ENCODE data around the gene QSOX1. TPM values are rescaled to one million over a fixed set of nuclear protein-coding genes. Genes with fewer than 3 reads are reported as not detected.

Gene QSOX1
- total and polyA plus RNA-seq, 2 of the 4 experiments (the other 2 are of a cell fraction) = 102 to 791 TPM

DNA sequence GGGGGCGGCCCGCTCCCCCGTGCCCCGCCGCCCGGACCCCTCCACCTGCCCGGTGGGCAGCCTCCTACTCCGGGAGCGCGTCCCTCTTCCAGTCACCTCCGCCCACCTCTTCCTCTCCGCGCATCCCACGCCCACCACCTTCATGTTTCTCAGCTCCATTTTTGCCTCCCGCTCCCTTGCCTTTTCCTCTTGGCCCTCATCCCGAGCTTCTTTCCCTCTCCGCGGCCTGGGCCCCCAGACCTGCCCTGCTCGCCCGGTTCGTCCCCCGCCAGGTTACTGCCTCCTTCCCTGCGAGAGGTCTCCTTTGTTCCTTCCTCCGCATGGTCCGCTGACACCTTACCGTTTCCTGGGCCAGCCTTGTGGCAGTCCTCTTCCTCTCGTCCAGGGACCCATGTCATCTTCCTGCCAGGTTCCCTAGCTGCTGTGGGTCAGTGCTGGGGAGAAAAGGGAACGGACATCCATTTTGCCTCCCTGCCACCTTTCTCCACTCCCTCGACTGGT lies 563 bp downstream of the QSOX1 start:
- no peaks in the 10 kb centered on the region for H3K9me3 ChIP-seq (ENCODE audit: control insufficient read depth, insufficient read depth, low read length)
- no peak for DNase-seq
- peaks cover 35% of the 10 kb centered on the region for H3K36me3 ChIP-seq (ENCODE audit: control insufficient read depth, insufficient read depth, low read length)
- H3K27ac ChIP-seq (ENCODE audit: insufficient read depth, low read length) = peak overlapping the region; percentile 99
- peak overlapping the region; percentile 98 for H3K23ac ChIP-seq (ENCODE audit: low read depth, low read length)
- H2AFZ ChIP-seq (replicated peaks; ENCODE audit: low read length, poor library complexity) = peak overlapping the region; percentile 85
- peaks cover 54% of the 10 kb centered on the region for H4K20me1 ChIP-seq (ENCODE audit: insufficient read depth, low read length)
- 1% methylated on average over 20 of the region's 29 CpGs; no CpG with 5 or more reads in 1 of the 2 experiments for WGBS, 2 experiments (ENCODE audit: extremely low coverage in 2 of 2, insufficient read length in 1 of 2)
- H4K5ac ChIP-seq (ENCODE audit: low read depth, low read length) = peak overlapping the region; percentile 88
- peak overlapping the region; percentile 85 for H2AK5ac ChIP-seq (ENCODE audit: low read depth, low read length)
- peak overlapping the region; percentile 99 for H3K9ac ChIP-seq (ENCODE audit: low read depth, low read length)
- in situ Hi-C loops (cut with MboI; ENCODE audit: low sequenced_read_pairs) (loop anchor here (5.0 to 25.0 kb wide), 2 partner anchors 63 to 443 kb away; no protein-coding TSS in a partner anchor), intact Hi-C loops (cut with micrococcal nuclease) (loop anchor here (5.0 to 10.0 kb wide), 3 partner anchors 73 to 450 kb away; partner anchors contain the start of gene TOR1AIP1), dilution Hi-C loops (cut with HindIII; ENCODE audit: low sequenced_read_pairs, unreplicated experiment) (loop anchor here (25.0 kb wide), 1 partner anchor 118 kb away; no protein-coding TSS in a partner anchor)
- peaks cover 35% of the 10 kb centered on the region for H3K4me1 ChIP-seq (ENCODE audit: control insufficient read depth, insufficient read depth, low read length)
- peaks cover 47% of the 10 kb centered on the region for H3K9me1 ChIP-seq (ENCODE audit: insufficient read depth, low read length)
- no TSS peak for BruUV-seq (replicated peaks)
- H2BK120ac ChIP-seq (ENCODE audit: low read depth, low read length) = peak overlapping the region; percentile 82
- ChIA-PET CTCF (interaction anchor here (0.9 kb wide), 1 partner anchor 76 kb away, joined by 4 read pairs; no protein-coding TSS in a partner anchor), POLR2A (ENCODE audit: unreplicated experiment) (interaction anchor here (0.5 to 1.6 kb wide), 4 partner anchors 10 to 57 kb away, joined by 3 to 6 read pairs (median 4); no protein-coding TSS in a partner anchor)
- H3K4ac ChIP-seq (ENCODE audit: low read depth, low read length) = peak overlapping the region; percentile 92
- peak overlapping the region; percentile 95 for H3K56ac ChIP-seq (ENCODE audit: extremely low read depth, insufficient read depth, low read length)
- H2BK5ac ChIP-seq (ENCODE audit: low read depth, low read length, poor library complexity, severe bottlenecking) = peak overlapping the region; percentile 92
- no peaks in the 10 kb centered on the region for H3K27me3 ChIP-seq (ENCODE audit: control insufficient read depth, insufficient read depth, low read length)
- H2BK15ac ChIP-seq (ENCODE audit: low read depth, low read length) = peak overlapping the region; percentile 48; the same call in 2 of the 3 replicates
- H4K8ac ChIP-seq (ENCODE audit: low read depth in 2 of 2, low read length in 2 of 2) = peak overlapping the region; percentile 15 to 76; a peak in 3 of 4 replicates
- peak overlapping the region; percentile 94 for H3K18ac ChIP-seq (ENCODE audit: low read depth, low read length)
- H2AK9ac ChIP-seq (replicated peaks; ENCODE audit: low read depth, low read length, poor library complexity) = peak overlapping the region; percentile 95
- H3K79me1 ChIP-seq (ENCODE audit: low read depth in 1 of 2, low read length in 2 of 2) = peaks cover 17 to 75% of the 10 kb centered on the region in 2 experiments
- peak overlapping the region; percentile 16; the same call in 1 of the 2 replicates for H2BK20ac ChIP-seq (ENCODE audit: low read depth, low read length)
- peak overlapping the region; percentile 92 for H4K91ac ChIP-seq (ENCODE audit: insufficient read depth, low read depth, low read length)
- peak overlapping the region; percentile 91 for H3K14ac ChIP-seq (replicated peaks; ENCODE audit: low read depth, low read length)
- H3K4me2 ChIP-seq (ENCODE audit: low read depth, low read length) = peak overlapping the region; percentile 96
- no peak; the same call in 1 of the 2 replicates for ATAC-seq (ENCODE audit: low read depth)
- TF ChIP-seq, protein P1, sequence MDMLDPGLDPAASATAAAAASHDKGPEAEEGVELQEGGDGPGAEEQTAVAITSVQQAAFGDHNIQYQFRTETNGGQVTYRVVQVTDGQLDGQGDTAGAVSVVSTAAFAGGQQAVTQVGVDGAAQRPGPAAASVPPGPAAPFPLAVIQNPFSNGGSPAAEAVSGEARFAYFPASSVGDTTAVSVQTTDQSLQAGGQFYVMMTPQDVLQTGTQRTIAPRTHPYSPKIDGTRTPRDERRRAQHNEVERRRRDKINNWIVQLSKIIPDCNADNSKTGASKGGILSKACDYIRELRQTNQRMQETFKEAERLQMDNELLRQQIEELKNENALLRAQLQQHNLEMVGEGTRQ (IDR thresholded peaks at IDR 0.05; ENCODE audit: low read depth, low read length) = no peak
- TF ChIP-seq MXI1 (IDR thresholded peaks at IDR 0.05; ENCODE audit: borderline replicate concordance, low read depth, low read length) = 0 out of 2 replicates have a peak, but pooled peaks have one; percentile 63
- peak overlapping the region; percentile 94 for H3K4me3 ChIP-seq (ENCODE audit: insufficient read depth, low read depth, low read length)
